Stomach (tissue), 9 donors: ENCODE results near the gene NTM. TPM values are rescaled to one million over a fixed set of nuclear protein-coding genes. Genes with fewer than 3 reads are reported as not detected.
A peak's percentile ranks its signal among the peaks of the same experiment; 100 is the strongest.

Experiments
- DNase-seq, 2 donors: peaks; one replicate each; pipeline versions ENCODE4 v3.0.0 to v3.0.0-alpha.2; 2013 to 2019
- H3K27ac ChIP-seq, 5 donors: fragments of 200-600 bp in 4 of 5; sonication (generic) in 4 of 5; one replicate each; pipeline ENCODE4 v1.5.1; 2013 to 2019; ENCODE audit warnings: mild to moderate bottlenecking in 1 of 5, moderate library complexity in 1 of 5
- H3K27me3 ChIP-seq, 3 donors: fragments of 200-600 bp; sonication (generic); one replicate each; pipeline ENCODE4 v1.5.1; 2017 to 2019; ENCODE audit warnings: mixed run types in 1 of 3
- H3K36me3 ChIP-seq, 4 donors: fragments of 200-600 bp; sonication (generic); 1 replicate in 3 of 4; 2 replicates in 1 of 4; pipeline ENCODE4 v1.5.1; 2016 to 2019
- H3K4me1 ChIP-seq, 4 donors: fragments of 200-600 bp; sonication (generic); one replicate each; pipeline ENCODE4 v1.5.1; 2016 to 2019
- H3K4me3 ChIP-seq, 4 donors: fragments of 200-600 bp; sonication (generic) in 3 of 4; one replicate each; pipeline ENCODE4 v1.5.1; 2016 to 2019; ENCODE audit warnings: mild to moderate bottlenecking in 1 of 4
- H3K9me3 ChIP-seq, 4 donors: fragments of 200-600 bp; sonication (generic); one replicate each; pipeline ENCODE4 v1.5.1; 2016 to 2019
- EP300 ChIP-seq: sonication (generic); formaldehyde crosslinking; IDR thresholded peaks from one replicate; pipeline ENCODE4 v1.6.1; 2017; ENCODE audit warnings: antibody characterized with exemption
- POLR2A ChIP-seq, 4 donors: fragments of 450-650 bp; IDR thresholded peaks; one replicate each; pipeline ENCODE4 v1.6.1; 2016; ENCODE audit warnings: antibody characterized with exemption in 4 of 4, control low read depth in 2 of 4, mild to moderate bottlenecking in 1 of 4, moderate library complexity in 1 of 4
- POLR2AphosphoS5 ChIP-seq, 3 donors: sonication (generic); formaldehyde crosslinking; IDR thresholded peaks; one replicate each; pipeline ENCODE4 v1.6.1; 2016; ENCODE audit warnings: antibody characterized with exemption in 3 of 3
- WGBS, 5 donors: extraction: QIAGEN DNeasy Blood & Tissue Kit in 3 of 5; methylation state at CpG; one replicate each; pipeline versions ENCODE4 v1.1.5 to v1.1.7; 2013 to 2018; 5-methylcytosine and 5-hydroxymethylcytosine counted together
- intact Hi-C: fragments of 100-400 bp; cut with DNase I; formaldehyde crosslinking; loops from one replicate; pipeline ENCODE4 v1.15.1; 2023; ENCODE audit warnings: low total_unique reads
- polyA plus RNA-seq, 3 donors: library from polyadenylated mRNA; stranded (reverse); fragments of 200-250 nt; gene quantifications; one replicate each; pipeline ENCODE4 v1.2.3, GENCODE V29; 2013
- total RNA-seq, 5 donors: library from RNA; depleted of rRNA; stranded (reverse); fragments of >200 nt; gene quantifications; one replicate each; pipeline versions ENCODE4 v1.1.0 to v1.2.3, GENCODE V29; 2014 to 2016
- TF ChIP-seq, protein P1 (sequence below), 7 experiments: fragments of 450-650 bp in 4 of 7; fragments of 200-600 bp in 3 of 7; sonication (generic) in 3 of 7; IDR thresholded peaks; one replicate each; pipeline ENCODE4 v1.5.1; 2016 to 2019; ENCODE audit warnings: antibody characterized with exemption in 7 of 7, control low read depth in 2 of 7, mild to moderate bottlenecking in 1 of 7
- donor health status: healthy with polysubstance abuse.
- donor health status: Bipolar disorder and iron deficiency.
- donor health status: healthy.

NTM gene
- total and polyA plus RNA-seq, 8 donors: 0.50 to 8.4 (median 1.3) TPM; not detected in 3

DNA sequence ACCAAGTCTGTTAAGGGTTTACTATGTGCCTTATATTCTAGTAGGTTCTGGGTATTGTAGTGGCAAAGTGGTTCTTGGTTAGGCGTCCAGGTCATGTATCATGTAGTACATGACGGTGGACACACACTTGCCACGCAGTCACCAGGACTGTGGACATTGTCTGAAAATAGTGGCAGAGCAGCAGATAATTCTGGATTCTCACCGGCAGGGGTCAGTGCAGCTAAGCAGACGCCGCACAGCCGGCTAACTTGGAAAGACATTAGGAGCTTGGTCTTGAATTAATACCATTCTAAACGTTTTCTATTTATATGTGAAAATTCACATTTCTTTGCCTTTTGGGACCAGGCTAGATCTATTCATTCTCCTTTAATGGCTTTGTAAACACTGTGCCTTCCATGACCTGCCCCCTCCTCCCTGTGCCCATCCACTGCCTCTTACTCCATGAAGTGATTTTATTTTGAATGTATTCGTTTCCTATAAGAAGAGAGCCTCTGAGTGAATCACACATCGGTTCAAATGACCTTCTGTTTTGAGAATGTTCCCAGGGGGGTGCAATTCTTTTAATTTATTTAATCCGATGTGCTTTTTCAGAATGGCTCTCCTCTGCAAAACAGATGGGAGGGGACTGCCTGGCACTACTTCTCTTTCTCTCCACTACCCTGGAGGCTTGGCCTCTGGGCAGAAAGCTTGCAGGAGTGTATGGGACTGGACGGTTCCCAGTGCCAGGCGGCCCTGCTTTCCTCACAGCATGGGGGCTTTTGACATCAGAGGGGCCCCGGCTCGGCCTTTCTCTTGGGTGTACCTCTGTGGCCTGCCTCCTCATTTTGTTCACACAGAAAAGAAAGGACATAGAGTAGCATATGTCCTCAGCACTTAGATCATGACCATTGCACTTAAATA is 378.0 kb downstream of the NTM start:
- Histone ChIP-seq H3K4me3 (no peak overlapping the region), H3K36me3 (no peaks in the 10 kb centered on the region), H3K9me3 (peaks cover 0 to 5% (median 0%) of the 10 kb centered on the region in 4 donors), H3K27me3 (peaks cover 0 to 28% (median 0%) of the 10 kb centered on the region in 3 donors), H3K27ac (no peak overlapping the region), H3K4me1 (no peaks in the 10 kb centered on the region)
- WGBS, 5 donors: 24 to 31% (median 28%) methylated on average over 15 of the region's 15 CpGs
- intact Hi-C loops: no loop called here
- peak; percentile 48 to 82 for DNase-seq
- TF ChIP-seq, protein P1, sequence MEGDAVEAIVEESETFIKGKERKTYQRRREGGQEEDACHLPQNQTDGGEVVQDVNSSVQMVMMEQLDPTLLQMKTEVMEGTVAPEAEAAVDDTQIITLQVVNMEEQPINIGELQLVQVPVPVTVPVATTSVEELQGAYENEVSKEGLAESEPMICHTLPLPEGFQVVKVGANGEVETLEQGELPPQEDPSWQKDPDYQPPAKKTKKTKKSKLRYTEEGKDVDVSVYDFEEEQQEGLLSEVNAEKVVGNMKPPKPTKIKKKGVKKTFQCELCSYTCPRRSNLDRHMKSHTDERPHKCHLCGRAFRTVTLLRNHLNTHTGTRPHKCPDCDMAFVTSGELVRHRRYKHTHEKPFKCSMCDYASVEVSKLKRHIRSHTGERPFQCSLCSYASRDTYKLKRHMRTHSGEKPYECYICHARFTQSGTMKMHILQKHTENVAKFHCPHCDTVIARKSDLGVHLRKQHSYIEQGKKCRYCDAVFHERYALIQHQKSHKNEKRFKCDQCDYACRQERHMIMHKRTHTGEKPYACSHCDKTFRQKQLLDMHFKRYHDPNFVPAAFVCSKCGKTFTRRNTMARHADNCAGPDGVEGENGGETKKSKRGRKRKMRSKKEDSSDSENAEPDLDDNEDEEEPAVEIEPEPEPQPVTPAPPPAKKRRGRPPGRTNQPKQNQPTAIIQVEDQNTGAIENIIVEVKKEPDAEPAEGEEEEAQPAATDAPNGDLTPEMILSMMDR (IDR thresholded peaks at IDR 0.05): peak in 5 of 7 experiments; percentile 36 to 63 (median 53)
- TF ChIP-seq POLR2AphosphoS5 (IDR thresholded peaks at IDR 0.05): no peak

DNA sequence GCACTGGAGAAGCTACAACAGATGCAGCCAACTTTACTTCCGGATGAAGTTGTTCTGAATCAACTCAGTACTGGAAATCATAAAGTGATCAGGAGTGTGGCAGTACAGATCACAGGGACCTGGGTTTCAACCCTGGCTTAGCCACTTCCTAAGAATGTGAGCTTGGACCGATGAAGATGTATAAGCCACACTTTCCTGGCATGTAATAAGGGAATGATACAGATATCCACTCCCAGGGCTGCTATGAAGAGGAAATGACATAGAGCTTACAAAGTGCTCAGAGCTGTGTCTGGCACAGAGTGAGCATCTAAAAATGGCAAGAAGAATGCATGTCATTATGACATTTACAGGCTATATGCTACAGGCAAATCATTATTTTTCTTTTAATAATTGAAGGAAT is 378.7 kb downstream of the NTM start:
- 75 to 89% (median 81%) methylated on average over 2 of the region's 2 CpGs for WGBS, 5 donors
- H3K27ac ChIP-seq: no peak overlapping the region
- H3K36me3 ChIP-seq: no peaks in the 10 kb centered on the region
- no peak overlapping the region for H3K4me3 ChIP-seq
- H3K4me1 ChIP-seq: no peaks in the 10 kb centered on the region
- H3K27me3 ChIP-seq: peaks cover 0 to 28% (median 0%) of the 10 kb centered on the region in 3 donors
- no peak for TF ChIP-seq POLR2A (IDR thresholded peaks at IDR 0.05)
- TF ChIP-seq EP300: no peak
- TF ChIP-seq, protein P1 (IDR thresholded peaks at IDR 0.05): no peak
- TF ChIP-seq POLR2AphosphoS5 (IDR thresholded peaks at IDR 0.05): no peak
- intact Hi-C loops: no loop called here
- H3K9me3 ChIP-seq: peaks cover 0 to 5% (median 0%) of the 10 kb centered on the region in 4 donors
- DNase-seq: no peak

DNA sequence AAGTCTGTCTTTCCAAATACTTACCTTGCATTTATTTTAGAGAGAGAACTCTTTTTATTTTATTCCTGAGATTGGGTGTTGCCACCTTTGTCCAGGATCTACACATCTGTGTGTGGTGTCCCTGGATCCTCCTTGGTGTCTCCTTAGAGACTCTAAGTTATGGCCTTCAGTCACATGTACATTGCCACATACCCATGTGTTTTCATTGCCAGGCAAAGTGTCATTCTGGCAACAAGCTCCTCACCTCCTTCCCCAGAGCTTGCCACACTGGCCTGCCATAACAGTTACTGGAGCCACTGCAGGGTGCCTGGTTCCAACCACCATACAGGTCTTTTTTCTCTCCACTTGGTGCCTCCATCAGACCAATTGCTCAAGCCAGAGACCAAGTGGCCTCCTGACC is 379.7 kb downstream of the NTM start:
- H3K27me3 ChIP-seq: peaks cover 0 to 22% (median 0%) of the 10 kb centered on the region in 3 donors
- no peaks in the 10 kb centered on the region for H3K36me3 ChIP-seq
- no peak for DNase-seq
- H3K9me3 ChIP-seq: peaks cover 0 to 5% (median 0%) of the 10 kb centered on the region in 4 donors
- no peak overlapping the region for H3K4me3 ChIP-seq
- intact Hi-C loops: no loop called here
- no peak overlapping the region for H3K27ac ChIP-seq
- TF ChIP-seq, protein P1 (IDR thresholded peaks at IDR 0.05): no peak
- TF ChIP-seq POLR2AphosphoS5 (IDR thresholded peaks at IDR 0.05): no peak
- TF ChIP-seq EP300: no peak
- TF ChIP-seq POLR2A (IDR thresholded peaks at IDR 0.05): no peak
- H3K4me1 ChIP-seq: no peaks in the 10 kb centered on the region

DNA sequence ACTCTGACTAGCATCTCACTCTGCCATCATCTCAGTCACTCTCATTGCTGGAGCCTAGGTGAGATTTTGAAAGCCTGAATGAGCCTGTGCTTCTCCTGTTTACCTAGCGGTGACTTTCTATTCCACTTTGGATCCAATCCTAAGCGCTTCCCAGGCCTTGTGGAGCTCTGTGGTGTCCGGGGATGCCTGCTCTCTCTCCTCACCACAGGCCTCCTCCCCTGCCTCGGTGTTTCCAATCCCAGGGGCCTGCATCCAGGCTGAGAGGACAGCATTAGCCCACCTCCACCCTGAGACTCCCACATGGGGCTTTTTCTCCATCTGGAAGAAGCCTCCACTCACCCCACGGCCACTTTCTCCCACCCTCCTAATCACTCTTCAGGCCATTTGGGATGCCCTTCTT is 380.3 kb downstream of the NTM start:
- Histone ChIP-seq H3K9me3 (peaks cover 0 to 5% (median 0%) of the 10 kb centered on the region in 4 donors), H3K27me3 (peaks cover 0 to 18% (median 0%) of the 10 kb centered on the region in 3 donors), H3K4me1 (no peaks in the 10 kb centered on the region), H3K36me3 (no peaks in the 10 kb centered on the region), H3K4me3 (no peak overlapping the region), H3K27ac (no peak overlapping the region)
- TF ChIP-seq POLR2AphosphoS5 (IDR thresholded peaks at IDR 0.05): no peak
- no peak for TF ChIP-seq EP300
- TF ChIP-seq POLR2A (IDR thresholded peaks at IDR 0.05): no peak
- TF ChIP-seq, protein P1 (IDR thresholded peaks at IDR 0.05): no peak
- 78 to 92% (median 83%) methylated on average over 5 of the region's 5 CpGs for WGBS, 5 donors
- DNase-seq: no peak
- intact Hi-C loops: no loop called here
